ENCODE measurements around the gene ACSL3.
"Not testable (repeated sequence)": the region's sequence is repeated elsewhere in the genome, so short reads cannot be mapped to it uniquely, and the experiment has no call there.

Gene ACSL3

GRCh38 chr2:222978850-222979249 is 118.0 kb downstream of the ACSL3 start:
- DNase-seq = peak; percentile 16

- no peak for DNase-seq
Measured at GRCh38 chr2:222979484-222979883, 118.6 kb downstream of the ACSL3 start.

GRCh38 chr2:222982010-222982908 is 121.4 kb downstream of the ACSL3 start:
- DNase-seq = peak; percentile 90

- DNase-seq = no peak
Measured at GRCh38 chr2:222982909-222983265, 122.1 kb downstream of the ACSL3 start.

GRCh38 chr2:222984908-222985307 is 124.1 kb downstream of the ACSL3 start:
- DNase-seq = peak; percentile 33

- no peak for DNase-seq
Measured at GRCh38 chr2:222989431-222989830, 128.6 kb downstream of the ACSL3 start.

- DNase-seq = not testable (repeated sequence)
Measured at GRCh38 chr2:222990206-222990605, 129.4 kb downstream of the ACSL3 start.

- DNase-seq = no peak
Measured at GRCh38 chr2:222992137-222992536, 131.3 kb downstream of the ACSL3 start.
